ENCODE measurements around the gene TIGD7. TPM values are rescaled to one million over a fixed set of nuclear protein-coding genes. Genes with fewer than 3 reads are reported as not detected.

The TIGD7 gene
- total RNA-seq, 6 experiments from 2014 or later = 2.9 to 4.2 (median 3.5) TPM

GRCh38 chr16:3311496-3311895 is 6.3 kb upstream of the TIGD7 start:
- peaks cover 1% of the 10 kb centered on the region; the same call in 1 of the 2 replicates for H3K27me3 Mint-ChIP-seq (ENCODE audit: insufficient read depth)
- H3K4me1 Mint-ChIP-seq (ENCODE audit: low read depth) = no peaks in the 10 kb centered on the region
- H3K36me3 Mint-ChIP-seq (ENCODE audit: low read depth) = peaks cover 85% of the 10 kb centered on the region
- H3K4me3 Mint-ChIP-seq = no peak overlapping the region
- H3K9me3 Mint-ChIP-seq = peaks cover 99% of the 10 kb centered on the region
- no peak overlapping the region for H3K27ac Mint-ChIP-seq
- DNase-seq = no peak
- no peak for TF ChIP-seq CTCF (IDR thresholded peaks at IDR 0.05)

- H3K36me3 Mint-ChIP-seq (ENCODE audit: low read depth) = peaks cover 68% of the 10 kb centered on the region
- H3K9me3 Mint-ChIP-seq = peaks cover 74% of the 10 kb centered on the region
Observed at GRCh38 chr16:3306078-3306477, 848 bp upstream of the TIGD7 start.

GRCh38 chr16:3304370-3304769 is 860 bp downstream of the TIGD7 start:
- Mint-ChIP-seq H3K4me3 (peak overlapping the region; percentile 82), H3K36me3 (ENCODE audit: low read depth) (peaks cover 69% of the 10 kb centered on the region), H3K27ac (peak overlapping the region; percentile 72), H3K27me3 (ENCODE audit: insufficient read depth) (peaks cover 9% of the 10 kb centered on the region), H3K9me3 (peaks cover 73% of the 10 kb centered on the region), H3K4me1 (ENCODE audit: low read depth) (peaks cover 8% of the 10 kb centered on the region)
- no peak for DNase-seq
- no peak for TF ChIP-seq CTCF (IDR thresholded peaks at IDR 0.05)

More at GRCh38 chr16:3306078-3306477, 848 bp upstream of the TIGD7 start:
- Mint-ChIP-seq H3K27ac (peak overlapping the region; percentile 54; the same call in 1 of the 2 replicates), H3K4me1 (ENCODE audit: low read depth) (peaks cover 8% of the 10 kb centered on the region), H3K4me3 (peak overlapping the region; percentile 82), H3K27me3 (ENCODE audit: insufficient read depth) (peaks cover 9% of the 10 kb centered on the region)
- TF ChIP-seq CTCF (IDR thresholded peaks at IDR 0.05) = no peak
- DNase-seq = no peak

GRCh38 chr16:3295783-3296182 is 9.4 kb downstream of the TIGD7 start:
- Mint-ChIP-seq H3K27ac (no peak overlapping the region), H3K4me3 (no peak overlapping the region), H3K4me1 (ENCODE audit: low read depth) (peaks cover 25% of the 10 kb centered on the region), H3K27me3 (ENCODE audit: insufficient read depth) (peaks cover 5% of the 10 kb centered on the region), H3K9me3 (peaks cover 78% of the 10 kb centered on the region), H3K36me3 (ENCODE audit: low read depth) (peaks cover 85% of the 10 kb centered on the region)
- no peak for DNase-seq
- no peak for TF ChIP-seq CTCF (IDR thresholded peaks at IDR 0.05)

GRCh38 chr16:3295209-3295608 is 10.0 kb downstream of the TIGD7 start:
- Mint-ChIP-seq H3K9me3 (peaks cover 78% of the 10 kb centered on the region), H3K27ac (no peak overlapping the region), H3K27me3 (ENCODE audit: insufficient read depth) (peaks cover 5% of the 10 kb centered on the region), H3K4me1 (ENCODE audit: low read depth) (peaks cover 25% of the 10 kb centered on the region), H3K36me3 (ENCODE audit: low read depth) (peaks cover 85% of the 10 kb centered on the region), H3K4me3 (no peak overlapping the region)
- no peak for TF ChIP-seq CTCF (IDR thresholded peaks at IDR 0.05)
- no peak for DNase-seq

GRCh38 chr16:3292604-3293003 is 12.6 kb downstream of the TIGD7 start:
- H3K36me3 Mint-ChIP-seq (ENCODE audit: low read depth) = peaks cover 88% of the 10 kb centered on the region
- H3K27ac Mint-ChIP-seq = peak overlapping the region; percentile 86
- TF ChIP-seq CTCF (IDR thresholded peaks at IDR 0.05) = no peak
- no peak overlapping the region; the same call in 1 of the 2 replicates for H3K4me3 Mint-ChIP-seq
- H3K9me3 Mint-ChIP-seq = peaks cover 90% of the 10 kb centered on the region
- peaks cover 5% of the 10 kb centered on the region for H3K27me3 Mint-ChIP-seq (ENCODE audit: insufficient read depth)
- DNase-seq = peak; percentile 85
- H3K4me1 Mint-ChIP-seq (ENCODE audit: low read depth) = peaks cover 25% of the 10 kb centered on the region
